Mammary epithelial cell (primary cell): Measurements from ENCODE around the gene TRIML1.

Experiments used
- CTCF ChIP-seq, 2 donors: IDR thresholded peaks in 1 of 2; conservative IDR thresholded peaks in 1 of 2; 2 replicates each; pipeline ENCODE4 v1.5.1; 2011 to 2012; ENCODE audit warnings: inconsistent platforms in 2 of 2, low read length in 2 of 2, mild to moderate bottlenecking in 2 of 2, control low read depth in 1 of 2, low read depth in 1 of 2; ENCODE audit not compliant: insufficient read depth in 1 of 2; ENCODE audit errors: extremely low read depth in 1 of 2
- EZH2 ChIP-seq: IDR thresholded peaks from 2 replicates; pipeline ENCODE4 v1.6.1; 2012; ENCODE audit warnings: low read length, inconsistent platforms, borderline replicate concordance

- TF ChIP-seq CTCF (conservative IDR thresholded peaks at IDR 0.05 in 1 of 2, IDR thresholded peaks at IDR 0.05 in 1 of 2; ENCODE audit: extremely low read depth in 1 of 2, insufficient read depth in 1 of 2, low read depth in 1 of 2, low read length in 2 of 2) (no peak), EZH2 (no peak)
Observed at GRCh38 chr4:188162698-188163097, 23.5 kb downstream of the TRIML1 start.
